SU-DHL-6 (cell line): ENCODE measurements around the gene CCN6.

ENCODE experiments used
- H2AFZ ChIP-seq: fragments of 200-600 bp; sonication (generic); 2 replicates; pipeline ENCODE4 v1.6.1; 2014; ENCODE audit warnings: low read depth, mild to moderate bottlenecking, moderate library complexity, mixed read lengths, antibody characterized with exemption, low read length; ENCODE audit not compliant: severe bottlenecking
- H3F3A ChIP-seq: fragments of 200-600 bp; shearing (Covaris generic); 2 replicates; pipeline ENCODE4 v1.6.0; 2016; ENCODE audit warnings: antibody characterized with exemption, mild to moderate bottlenecking; ENCODE audit not compliant: insufficient read depth
- H3K27ac ChIP-seq: fragments of 200-600 bp; sonication (generic); 2 replicates; pipeline ENCODE4 v1.5.1; 2016; ENCODE audit warnings: low read depth, mild to moderate bottlenecking, low read length, moderate library complexity, mixed read lengths
- H3K27me3 ChIP-seq: fragments of 200-600 bp; sonication (generic), shearing (Covaris generic); 2 replicates; pipeline ENCODE4 v1.6.0; 2014; ENCODE audit warnings: mild to moderate bottlenecking, low read length
- H3K36me3 ChIP-seq: fragments of 200-600 bp; sonication (generic); 2 replicates; pipeline ENCODE4 v1.6.1; 2014; ENCODE audit warnings: mild to moderate bottlenecking, low read length, mixed read lengths
- H3K4me2 ChIP-seq: fragments of 300-600, 200-600 bp; shearing (Covaris generic), sonication (generic); 2 replicates; pipeline ENCODE4 v1.6.0; 2014; ENCODE audit warnings: low read length, low read depth, mild to moderate bottlenecking; ENCODE audit not compliant: poor library complexity, severe bottlenecking
- H3K4me3 ChIP-seq: fragments of 200-600 bp; sonication (generic); 2 replicates; pipeline ENCODE4 v1.5.1; 2014; ENCODE audit warnings: antibody characterized with exemption, low read length, mild to moderate bottlenecking, mixed read lengths; ENCODE audit not compliant: insufficient read depth, poor library complexity, severe bottlenecking
- H3K79me2 ChIP-seq: fragments of 200-600 bp; sonication (generic); 2 replicates; pipeline ENCODE4 v1.6.1; 2014; ENCODE audit warnings: mild to moderate bottlenecking, low read length, moderate library complexity; ENCODE audit not compliant: insufficient read depth
- H3K9ac ChIP-seq: fragments of 200-600 bp; sonication (generic); 2 replicates; pipeline ENCODE4 v1.7.0; 2014; ENCODE audit warnings: mild to moderate bottlenecking, low read length
- H3K9me2 ChIP-seq: fragments of 200-600 bp; sonication (generic); replicated peaks from 2 replicates; pipeline ENCODE4 v1.6.1; 2014; ENCODE audit warnings: low read length; ENCODE audit not compliant: insufficient read depth
- H3K9me3 ChIP-seq: fragments of 200-600 bp; sonication (generic); 2 replicates; pipeline ENCODE4 v1.6.1; 2014; ENCODE audit warnings: low read length, mixed read lengths; ENCODE audit not compliant: insufficient read depth
- H4K20me1 ChIP-seq: fragments of 200-600 bp; sonication (generic); 2 replicates; pipeline ENCODE4 v1.6.1; 2014; ENCODE audit warnings: low read depth, mild to moderate bottlenecking, antibody characterized with exemption, low read length, moderate library complexity, mixed read lengths
- EZH2phosphoT487 ChIP-seq: fragments of 200-600 bp; sonication (generic), shearing (Covaris generic); conservative IDR thresholded peaks from 2 replicates; pipeline ENCODE4 v1.6.1; 2018; ENCODE audit warnings: mild to moderate bottlenecking, antibody characterized with exemption, low read length, moderate library complexity, mixed read lengths
- TF ChIP-seq, protein P1 (sequence below): fragments of 200-600 bp; sonication (generic); IDR thresholded peaks from one replicate; pipeline ENCODE4 v1.5.1; 2017; ENCODE audit warnings: antibody characterized with exemption, mild to moderate bottlenecking, low read length, moderate library complexity; ENCODE audit not compliant: insufficient read depth, poor library complexity, severe bottlenecking

Gene CCN6

DNA sequence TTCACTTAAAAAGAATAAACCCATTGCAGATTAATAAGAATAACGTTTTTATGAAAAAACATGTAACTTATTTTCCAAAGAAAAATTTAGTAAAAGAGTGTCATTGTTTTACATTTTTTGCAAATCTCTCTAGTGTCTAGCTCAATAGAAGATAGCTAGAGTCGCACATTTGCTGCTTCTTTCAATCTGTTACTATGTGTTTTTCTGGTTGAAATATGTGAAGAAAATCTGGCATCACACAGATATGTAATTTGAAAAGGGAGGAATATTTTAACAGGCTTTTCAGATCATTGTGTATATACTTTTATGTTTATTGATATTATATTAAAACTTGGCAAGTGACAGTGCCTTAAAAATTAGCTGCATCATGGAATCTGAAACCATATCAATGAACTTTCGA, 9.1 kb downstream of the CCN6 start:
- Histone ChIP-seq H2AFZ (no peak overlapping the region), H3F3A (no peaks in the 10 kb centered on the region), H3K27me3 (no peaks in the 10 kb centered on the region), H4K20me1 (no peaks in the 10 kb centered on the region), H3K36me3 (no peaks in the 10 kb centered on the region), H3K4me3 (no peak overlapping the region), H3K9me2 (no peaks in the 10 kb centered on the region), H3K79me2 (no peaks in the 10 kb centered on the region), H3K9ac (no peak overlapping the region), H3K4me2 (no peak overlapping the region), H3K27ac (no peak overlapping the region), H3K9me3 (no peaks in the 10 kb centered on the region)
- no peak for TF ChIP-seq EZH2phosphoT487

DNA sequence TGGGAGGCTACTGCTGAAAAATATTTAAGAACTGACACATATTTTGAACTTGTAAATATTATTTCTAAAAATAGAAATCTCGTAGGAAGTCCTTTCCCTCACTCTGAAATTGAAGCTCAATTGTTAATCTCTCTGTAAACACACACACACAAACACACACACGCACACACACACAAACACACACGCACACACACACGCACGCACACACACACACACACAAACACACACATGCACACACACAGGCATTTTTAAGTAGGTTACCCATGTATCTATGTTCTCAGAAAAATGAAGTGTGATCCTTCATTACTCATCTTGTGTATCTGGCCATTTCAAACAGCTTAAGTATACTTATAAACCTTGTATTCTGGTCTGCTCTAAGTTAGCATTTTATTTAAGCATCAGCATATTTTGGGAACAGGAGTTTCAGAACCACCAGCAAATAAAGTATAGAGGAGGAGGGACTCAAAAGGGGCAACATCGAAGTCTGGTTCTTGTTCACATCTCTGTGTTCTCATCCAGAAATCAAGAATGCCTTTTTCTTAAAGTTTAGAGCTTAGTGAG, 11.6 kb downstream of the CCN6 start:
- Histone ChIP-seq H3K27me3 (no peaks in the 10 kb centered on the region), H3K9me2 (no peaks in the 10 kb centered on the region), H3K36me3 (peaks cover 9% of the 10 kb centered on the region; the same call in 1 of the 2 replicates), H3K9me3 (no peaks in the 10 kb centered on the region), H3K9ac (no peak overlapping the region), H4K20me1 (no peaks in the 10 kb centered on the region), H3K4me2 (no peak overlapping the region), H2AFZ (no peak overlapping the region), H3K27ac (no peak overlapping the region), H3F3A (no peaks in the 10 kb centered on the region), H3K79me2 (no peaks in the 10 kb centered on the region), H3K4me3 (no peak overlapping the region)
- no peak for TF ChIP-seq EZH2phosphoT487
- TF ChIP-seq, protein P1, sequence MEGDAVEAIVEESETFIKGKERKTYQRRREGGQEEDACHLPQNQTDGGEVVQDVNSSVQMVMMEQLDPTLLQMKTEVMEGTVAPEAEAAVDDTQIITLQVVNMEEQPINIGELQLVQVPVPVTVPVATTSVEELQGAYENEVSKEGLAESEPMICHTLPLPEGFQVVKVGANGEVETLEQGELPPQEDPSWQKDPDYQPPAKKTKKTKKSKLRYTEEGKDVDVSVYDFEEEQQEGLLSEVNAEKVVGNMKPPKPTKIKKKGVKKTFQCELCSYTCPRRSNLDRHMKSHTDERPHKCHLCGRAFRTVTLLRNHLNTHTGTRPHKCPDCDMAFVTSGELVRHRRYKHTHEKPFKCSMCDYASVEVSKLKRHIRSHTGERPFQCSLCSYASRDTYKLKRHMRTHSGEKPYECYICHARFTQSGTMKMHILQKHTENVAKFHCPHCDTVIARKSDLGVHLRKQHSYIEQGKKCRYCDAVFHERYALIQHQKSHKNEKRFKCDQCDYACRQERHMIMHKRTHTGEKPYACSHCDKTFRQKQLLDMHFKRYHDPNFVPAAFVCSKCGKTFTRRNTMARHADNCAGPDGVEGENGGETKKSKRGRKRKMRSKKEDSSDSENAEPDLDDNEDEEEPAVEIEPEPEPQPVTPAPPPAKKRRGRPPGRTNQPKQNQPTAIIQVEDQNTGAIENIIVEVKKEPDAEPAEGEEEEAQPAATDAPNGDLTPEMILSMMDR: no peak

DNA sequence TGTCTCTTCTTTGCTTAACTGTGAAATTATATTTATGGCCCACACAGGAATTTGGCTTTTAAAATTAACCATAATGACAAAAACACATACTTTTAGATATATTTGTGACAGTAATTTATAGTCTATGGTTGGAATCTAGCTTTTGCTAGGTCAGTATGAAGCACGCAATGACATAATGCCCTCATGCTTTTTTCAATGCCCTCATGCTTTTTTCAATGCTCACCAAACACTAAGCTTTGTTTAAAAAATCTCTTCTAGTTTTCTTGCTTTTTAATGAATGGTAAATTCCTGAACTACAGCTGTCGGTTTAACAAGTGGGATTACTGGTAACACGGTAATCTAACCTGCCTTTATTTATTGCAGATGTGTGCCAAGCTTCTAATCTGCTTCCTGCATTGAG, 12.7 kb downstream of the CCN6 start:
- no peaks in the 10 kb centered on the region for H3K9me2 ChIP-seq
- H3K9ac ChIP-seq: no peak overlapping the region
- no peak for TF ChIP-seq EZH2phosphoT487
- TF ChIP-seq, protein P1: no peak
- H3K36me3 ChIP-seq: peaks cover 15% of the 10 kb centered on the region; the same call in 1 of the 2 replicates
- no peaks in the 10 kb centered on the region for H3K9me3 ChIP-seq
- H3K27ac ChIP-seq: no peak overlapping the region
- H4K20me1 ChIP-seq: no peaks in the 10 kb centered on the region
- no peak overlapping the region for H3K4me3 ChIP-seq
- H3K27me3 ChIP-seq: no peaks in the 10 kb centered on the region
- H2AFZ ChIP-seq: no peak overlapping the region
- H3K79me2 ChIP-seq: no peaks in the 10 kb centered on the region
- no peak overlapping the region for H3K4me2 ChIP-seq
- no peaks in the 10 kb centered on the region; the same call in 1 of the 2 replicates for H3F3A ChIP-seq

DNA sequence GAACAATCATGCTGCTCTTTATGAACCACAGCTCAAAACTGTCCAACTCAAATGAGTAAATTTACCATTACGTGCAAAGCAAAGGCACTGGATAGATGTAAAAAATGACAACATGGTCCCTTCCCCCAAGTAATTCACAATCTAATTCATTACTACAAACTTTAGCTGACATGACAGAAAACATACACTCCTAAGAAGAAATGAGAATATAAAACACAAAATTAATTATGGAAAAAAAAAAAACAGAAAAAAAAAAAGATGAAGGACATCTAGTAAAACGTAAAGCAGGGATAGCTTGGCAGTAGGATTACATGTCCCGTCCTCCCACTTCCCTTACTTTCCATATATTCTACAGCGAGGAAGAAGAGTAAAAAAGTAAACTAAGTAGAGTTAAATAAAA, 27.7 kb downstream of the CCN6 start:
- H3K27me3 ChIP-seq: no peaks in the 10 kb centered on the region
- no peak overlapping the region for H2AFZ ChIP-seq
- H3K9me2 ChIP-seq: no peaks in the 10 kb centered on the region
- H3K4me2 ChIP-seq: no peak overlapping the region
- H4K20me1 ChIP-seq: no peaks in the 10 kb centered on the region
- peaks cover 2% of the 10 kb centered on the region; the same call in 1 of the 2 replicates for H3F3A ChIP-seq
- H3K36me3 ChIP-seq: peaks cover 6% of the 10 kb centered on the region; the same call in 1 of the 2 replicates
- no peak overlapping the region for H3K27ac ChIP-seq
- TF ChIP-seq, protein P1: no peak
- TF ChIP-seq EZH2phosphoT487: no peak
- H3K4me3 ChIP-seq: no peak overlapping the region
- H3K9me3 ChIP-seq: no peaks in the 10 kb centered on the region
- H3K9ac ChIP-seq: no peak overlapping the region
- H3K79me2 ChIP-seq: no peaks in the 10 kb centered on the region
